ENCODE data around the gene OR52K1. TPM values are rescaled to one million over a fixed set of nuclear protein-coding genes. Genes with fewer than 3 reads are reported as not detected.
A peak's percentile ranks its signal among the peaks of the same experiment; 100 is the strongest.

The OR52K1 gene
- total RNA-seq, 4 donors from 2014 or later = 0.46 TPM; not detected in 3

DNA sequence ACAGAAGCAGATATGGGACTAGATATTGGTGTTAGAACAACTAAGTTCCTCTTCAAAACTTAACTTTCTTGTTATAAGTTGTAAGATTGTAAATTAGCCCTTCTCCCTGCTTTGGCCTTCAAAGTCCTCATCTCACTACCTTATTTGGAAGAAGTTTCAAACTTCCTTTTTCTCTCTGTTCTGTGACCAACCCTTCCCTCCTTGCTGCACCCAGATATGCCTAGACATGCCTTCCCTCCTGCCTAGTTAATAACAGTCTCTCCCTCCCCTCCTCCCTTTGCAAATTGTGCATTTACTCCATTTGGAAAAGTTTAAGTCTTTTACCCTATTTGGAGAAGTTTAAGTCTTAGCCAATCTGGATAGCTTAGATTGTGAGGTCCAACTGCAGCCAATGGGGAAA is 28.4 kb upstream of the OR52K1 start:
- TF ChIP-seq, protein P1, sequence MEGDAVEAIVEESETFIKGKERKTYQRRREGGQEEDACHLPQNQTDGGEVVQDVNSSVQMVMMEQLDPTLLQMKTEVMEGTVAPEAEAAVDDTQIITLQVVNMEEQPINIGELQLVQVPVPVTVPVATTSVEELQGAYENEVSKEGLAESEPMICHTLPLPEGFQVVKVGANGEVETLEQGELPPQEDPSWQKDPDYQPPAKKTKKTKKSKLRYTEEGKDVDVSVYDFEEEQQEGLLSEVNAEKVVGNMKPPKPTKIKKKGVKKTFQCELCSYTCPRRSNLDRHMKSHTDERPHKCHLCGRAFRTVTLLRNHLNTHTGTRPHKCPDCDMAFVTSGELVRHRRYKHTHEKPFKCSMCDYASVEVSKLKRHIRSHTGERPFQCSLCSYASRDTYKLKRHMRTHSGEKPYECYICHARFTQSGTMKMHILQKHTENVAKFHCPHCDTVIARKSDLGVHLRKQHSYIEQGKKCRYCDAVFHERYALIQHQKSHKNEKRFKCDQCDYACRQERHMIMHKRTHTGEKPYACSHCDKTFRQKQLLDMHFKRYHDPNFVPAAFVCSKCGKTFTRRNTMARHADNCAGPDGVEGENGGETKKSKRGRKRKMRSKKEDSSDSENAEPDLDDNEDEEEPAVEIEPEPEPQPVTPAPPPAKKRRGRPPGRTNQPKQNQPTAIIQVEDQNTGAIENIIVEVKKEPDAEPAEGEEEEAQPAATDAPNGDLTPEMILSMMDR (IDR thresholded peaks at IDR 0.05) = no peak
- no peak for DNase-seq (ENCODE audit: low spot score)
- ATAC-seq (ENCODE audit: low FRiP score) = no peak

DNA sequence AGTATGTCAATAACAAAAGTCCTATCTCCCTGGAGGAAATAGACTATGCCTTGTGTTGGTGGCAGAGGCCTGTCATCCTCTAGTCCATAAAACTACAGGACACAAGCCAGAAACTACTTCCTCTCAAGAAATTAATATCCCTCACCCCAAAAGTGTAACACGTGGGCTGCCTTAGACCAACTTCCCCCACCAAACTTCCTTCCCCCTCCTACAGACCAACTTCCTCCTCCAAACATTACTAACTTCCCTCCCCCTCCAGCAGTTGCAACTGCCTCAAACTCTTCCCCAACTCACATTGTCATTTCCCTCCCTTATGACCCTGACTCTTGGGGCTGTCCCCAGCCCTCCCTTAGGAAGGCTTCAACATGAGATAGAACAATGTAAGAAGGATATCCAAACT is 27.0 kb upstream of the OR52K1 start:
- DNase-seq (ENCODE audit: low spot score) = no peak
- TF ChIP-seq, protein P1 (IDR thresholded peaks at IDR 0.05) = no peak

DNA sequence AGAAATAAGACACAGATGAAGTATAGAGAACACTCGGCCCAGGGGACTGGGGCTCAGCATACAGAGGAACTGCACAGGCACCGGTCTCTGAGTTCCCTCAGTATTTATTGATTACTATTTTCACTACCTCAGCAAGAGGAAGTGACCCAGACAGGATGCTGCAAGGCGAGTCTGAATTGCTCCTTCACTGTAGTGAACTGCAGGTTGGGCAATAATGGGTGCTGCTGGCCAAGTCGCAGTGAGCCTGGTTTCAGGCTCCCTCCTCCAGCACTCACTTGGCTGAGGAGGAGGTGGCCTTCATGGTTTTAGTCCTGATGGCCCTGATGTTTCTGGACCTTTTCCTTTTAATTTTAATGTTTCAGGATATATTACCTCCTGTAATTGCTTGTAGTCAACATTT is 22.9 kb upstream of the OR52K1 start:
- ATAC-seq (ENCODE audit: low FRiP score) (no peak), DNase-seq (ENCODE audit: low spot score) (no peak)
- TF ChIP-seq, protein P1 (IDR thresholded peaks at IDR 0.05) = no peak

More for the DNA sequence above, 27.0 kb upstream of the OR52K1 start:
- peak; percentile 45 for ATAC-seq (ENCODE audit: low FRiP score)

DNA sequence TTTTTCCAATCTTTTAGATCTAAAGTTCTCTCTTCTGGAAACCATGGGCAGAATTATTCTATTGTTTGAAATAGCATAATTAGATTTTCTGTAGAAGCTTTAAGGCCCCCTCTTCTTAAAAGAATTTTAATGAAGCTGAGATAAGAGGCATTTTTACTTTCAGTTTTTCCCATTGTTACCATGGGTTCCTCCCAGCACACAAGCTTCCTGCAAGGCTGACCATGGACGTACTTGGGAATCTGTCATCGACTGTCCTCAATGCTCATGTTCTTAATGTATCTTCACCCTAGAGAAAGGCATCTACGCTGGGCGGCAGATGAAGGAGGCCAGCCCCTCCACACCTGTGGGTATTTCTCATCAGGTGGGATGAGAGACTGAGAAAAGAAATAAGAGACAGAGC is 22.3 kb upstream of the OR52K1 start:
- DNase-seq (ENCODE audit: low spot score) (no peak), ATAC-seq (ENCODE audit: low FRiP score) (no peak)
- TF ChIP-seq, protein P1 (IDR thresholded peaks at IDR 0.05) = no peak

DNA sequence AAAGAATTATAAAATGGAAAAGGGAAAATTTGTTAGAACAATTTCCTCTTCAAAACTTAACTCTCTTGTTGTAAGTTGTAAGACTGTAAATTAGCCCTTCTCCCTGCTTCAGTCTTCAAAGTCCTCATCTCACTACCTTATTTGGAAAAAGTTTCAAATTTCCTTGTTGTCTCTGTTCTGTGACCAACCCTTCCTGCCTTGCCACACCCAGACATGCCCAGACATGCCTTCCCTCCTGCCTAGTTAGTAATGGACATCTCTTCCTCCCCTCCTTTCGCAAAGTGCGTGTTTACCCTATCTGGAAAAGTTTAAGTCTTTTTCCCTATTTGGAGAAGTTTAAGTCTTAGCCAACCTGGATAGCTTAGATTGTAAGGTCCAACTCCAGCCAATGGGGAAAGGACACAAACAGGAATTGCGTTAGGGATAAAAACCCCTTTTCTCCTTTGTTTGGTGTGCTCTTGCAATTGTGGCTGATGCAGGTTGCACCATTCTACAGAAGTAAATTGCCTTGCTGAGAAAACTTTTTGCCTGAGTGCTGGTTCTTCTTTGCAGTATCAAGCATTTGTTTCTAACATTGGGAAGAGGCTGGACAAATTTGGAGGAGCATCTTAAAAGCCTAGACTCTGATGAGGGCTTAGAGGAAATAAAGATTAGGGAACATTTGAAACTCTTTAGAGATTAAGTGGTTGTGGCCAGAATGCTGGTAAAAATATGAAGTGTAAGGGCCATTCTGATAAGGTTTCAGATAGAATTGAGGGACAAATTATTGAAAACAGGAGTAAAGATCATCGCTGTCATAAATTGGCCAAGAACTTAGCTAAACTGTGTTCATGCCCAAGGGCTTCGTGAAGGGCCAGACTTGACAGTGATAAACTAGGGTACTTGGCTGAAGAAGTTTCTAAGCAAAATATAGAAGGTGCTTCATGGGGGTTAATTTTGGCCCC is 18.0 kb upstream of the OR52K1 start:
- DNase-seq (ENCODE audit: low spot score) (no peak), ATAC-seq (ENCODE audit: low FRiP score) (no peak)
- TF ChIP-seq, protein P1 (IDR thresholded peaks at IDR 0.05) = no peak

DNA sequence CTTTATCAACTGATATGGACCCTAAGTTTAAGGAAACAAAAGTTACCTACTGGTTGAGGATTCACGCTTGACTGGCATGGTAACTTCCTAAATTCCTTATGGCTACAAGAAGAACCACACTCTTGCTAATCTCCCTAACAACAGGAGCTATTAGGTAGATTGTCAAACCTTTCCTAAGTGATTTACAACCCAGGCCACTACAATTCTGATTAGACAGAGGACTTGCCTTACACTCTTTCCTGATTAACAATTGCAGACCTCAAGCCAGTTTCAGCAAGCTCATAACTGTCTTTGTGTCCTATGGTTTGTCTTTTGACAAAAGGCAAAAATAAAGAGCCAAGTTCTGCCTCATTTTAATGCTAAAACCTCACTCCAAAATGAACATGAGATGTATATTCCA is 17.0 kb upstream of the OR52K1 start:
- TF ChIP-seq, protein P1 (IDR thresholded peaks at IDR 0.05) = no peak
- DNase-seq (ENCODE audit: low spot score) (no peak), ATAC-seq (ENCODE audit: low FRiP score) (no peak)
